ENCODE measurements around the gene DOCK9. TPM values are rescaled to one million over a fixed set of nuclear protein-coding genes. Genes with fewer than 3 reads are reported as not detected.
"Not testable (repeated sequence)": the region's sequence is repeated elsewhere in the genome, so short reads cannot be mapped to it uniquely, and the experiment has no call there.

Gene DOCK9
- total RNA-seq, 1 donor from 2014 or later = 339 TPM

DNA sequence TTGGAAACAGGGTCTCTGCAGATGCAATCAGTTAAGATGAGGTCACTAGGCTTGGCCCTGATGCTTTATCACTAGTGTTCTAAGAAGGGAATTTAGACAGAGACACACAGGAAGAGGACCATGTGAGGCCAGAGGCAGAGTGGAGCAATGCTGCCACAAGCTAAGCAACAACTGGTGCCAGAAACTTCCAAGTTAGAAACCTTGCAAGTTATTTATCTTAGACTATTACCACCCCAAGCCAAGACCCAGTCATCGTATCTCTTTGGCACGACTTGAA, 81.1 kb downstream of the DOCK9 start:
- peaks cover 39% of the 10 kb centered on the region for H3K4me1 Mint-ChIP-seq (ENCODE audit: unreplicated experiment)
- peak overlapping the region; percentile 8 for H3K27ac Mint-ChIP-seq (ENCODE audit: unreplicated experiment)
- DNase-seq (ENCODE audit: low spot score) = no peak
- peaks cover 7% of the 10 kb centered on the region for H3K27me3 Mint-ChIP-seq (ENCODE audit: unreplicated experiment)
- H3K9me3 Mint-ChIP-seq (ENCODE audit: unreplicated experiment) = no peaks in the 10 kb centered on the region
- TF ChIP-seq, protein P1, sequence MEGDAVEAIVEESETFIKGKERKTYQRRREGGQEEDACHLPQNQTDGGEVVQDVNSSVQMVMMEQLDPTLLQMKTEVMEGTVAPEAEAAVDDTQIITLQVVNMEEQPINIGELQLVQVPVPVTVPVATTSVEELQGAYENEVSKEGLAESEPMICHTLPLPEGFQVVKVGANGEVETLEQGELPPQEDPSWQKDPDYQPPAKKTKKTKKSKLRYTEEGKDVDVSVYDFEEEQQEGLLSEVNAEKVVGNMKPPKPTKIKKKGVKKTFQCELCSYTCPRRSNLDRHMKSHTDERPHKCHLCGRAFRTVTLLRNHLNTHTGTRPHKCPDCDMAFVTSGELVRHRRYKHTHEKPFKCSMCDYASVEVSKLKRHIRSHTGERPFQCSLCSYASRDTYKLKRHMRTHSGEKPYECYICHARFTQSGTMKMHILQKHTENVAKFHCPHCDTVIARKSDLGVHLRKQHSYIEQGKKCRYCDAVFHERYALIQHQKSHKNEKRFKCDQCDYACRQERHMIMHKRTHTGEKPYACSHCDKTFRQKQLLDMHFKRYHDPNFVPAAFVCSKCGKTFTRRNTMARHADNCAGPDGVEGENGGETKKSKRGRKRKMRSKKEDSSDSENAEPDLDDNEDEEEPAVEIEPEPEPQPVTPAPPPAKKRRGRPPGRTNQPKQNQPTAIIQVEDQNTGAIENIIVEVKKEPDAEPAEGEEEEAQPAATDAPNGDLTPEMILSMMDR (IDR thresholded peaks at IDR 0.05; ENCODE audit: unreplicated experiment) = no peak
- no peak overlapping the region for H3K4me3 Mint-ChIP-seq (ENCODE audit: unreplicated experiment)
- peaks cover 57% of the 10 kb centered on the region for H3K36me3 Mint-ChIP-seq (ENCODE audit: low read depth, unreplicated experiment)

DNA sequence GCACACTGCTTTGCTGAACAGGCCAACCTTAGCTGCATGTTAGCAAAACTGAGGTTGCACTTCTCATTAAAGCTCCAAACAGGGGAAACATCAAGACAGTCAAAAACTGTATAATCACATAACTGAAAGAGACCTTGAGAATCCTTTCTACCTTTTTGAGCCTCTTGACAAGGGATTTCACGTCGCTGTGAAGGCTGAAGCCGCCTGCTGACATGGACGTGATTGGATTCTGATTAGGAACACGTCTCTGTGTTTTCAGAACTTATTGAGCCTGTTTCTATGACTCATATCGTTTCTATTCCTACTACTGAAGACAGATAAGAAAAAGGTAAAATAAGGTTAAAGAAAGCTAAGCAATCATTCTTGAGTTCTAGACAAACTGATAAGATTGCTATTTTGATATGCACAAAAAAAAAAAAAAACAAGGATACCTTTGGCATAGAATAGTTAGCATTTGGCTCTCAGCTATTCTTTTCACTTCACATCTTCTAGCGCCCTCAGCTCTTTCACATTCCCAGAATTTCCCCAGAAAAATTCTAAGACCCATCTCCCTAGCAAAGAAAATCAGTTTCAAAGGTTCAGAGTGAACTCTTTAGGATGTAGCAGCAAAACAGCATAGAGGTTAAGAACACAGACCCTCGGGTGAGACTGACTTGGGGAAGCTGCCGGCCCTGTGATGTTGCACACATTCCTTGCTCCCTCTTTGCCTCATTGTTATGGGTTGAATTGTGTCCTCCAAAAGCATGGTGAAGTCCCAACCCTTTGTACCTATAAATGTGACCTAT, 81.6 kb downstream of the DOCK9 start:
- TF ChIP-seq, protein P1 (IDR thresholded peaks at IDR 0.05; ENCODE audit: unreplicated experiment) = no peak
- Mint-ChIP-seq H3K4me1 (ENCODE audit: unreplicated experiment) (peaks cover 45% of the 10 kb centered on the region), H3K27ac (ENCODE audit: unreplicated experiment) (peak overlapping the region; percentile 19), H3K4me3 (ENCODE audit: unreplicated experiment) (no peak overlapping the region), H3K27me3 (ENCODE audit: unreplicated experiment) (peaks cover 5% of the 10 kb centered on the region), H3K9me3 (ENCODE audit: unreplicated experiment) (no peaks in the 10 kb centered on the region), H3K36me3 (ENCODE audit: low read depth, unreplicated experiment) (peaks cover 53% of the 10 kb centered on the region)
- no peak for DNase-seq (ENCODE audit: low spot score)

DNA sequence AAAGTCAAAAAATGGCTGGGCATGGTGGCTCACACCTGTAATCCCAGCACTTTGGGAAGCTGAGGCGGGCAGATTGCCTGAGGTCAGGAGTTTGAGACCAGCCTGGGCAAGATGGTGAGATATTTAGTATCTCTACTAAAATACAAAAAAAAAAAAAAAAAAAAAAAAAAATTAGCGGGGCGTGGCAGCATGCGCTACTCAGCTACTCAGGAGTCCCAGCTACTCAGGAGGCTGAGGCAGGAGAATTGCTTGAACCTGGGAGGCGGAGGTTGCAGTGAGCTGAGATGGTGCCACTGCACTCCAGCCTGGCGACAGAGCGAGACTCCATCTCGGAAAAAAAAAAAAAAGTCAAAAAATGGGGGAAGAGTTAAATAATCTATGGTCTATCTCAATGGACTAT, 83.0 kb downstream of the DOCK9 start:
- DNase-seq (ENCODE audit: low spot score); H3K27me3 Mint-ChIP-seq (ENCODE audit: unreplicated experiment); H3K9me3 Mint-ChIP-seq (ENCODE audit: unreplicated experiment); H3K4me3 Mint-ChIP-seq (ENCODE audit: unreplicated experiment); H3K27ac Mint-ChIP-seq (ENCODE audit: unreplicated experiment): not testable (repeated sequence)
- Mint-ChIP-seq H3K4me1 (ENCODE audit: unreplicated experiment) (peaks cover 58% of the 10 kb centered on the region), H3K36me3 (ENCODE audit: low read depth, unreplicated experiment) (peaks cover 52% of the 10 kb centered on the region)

DNA sequence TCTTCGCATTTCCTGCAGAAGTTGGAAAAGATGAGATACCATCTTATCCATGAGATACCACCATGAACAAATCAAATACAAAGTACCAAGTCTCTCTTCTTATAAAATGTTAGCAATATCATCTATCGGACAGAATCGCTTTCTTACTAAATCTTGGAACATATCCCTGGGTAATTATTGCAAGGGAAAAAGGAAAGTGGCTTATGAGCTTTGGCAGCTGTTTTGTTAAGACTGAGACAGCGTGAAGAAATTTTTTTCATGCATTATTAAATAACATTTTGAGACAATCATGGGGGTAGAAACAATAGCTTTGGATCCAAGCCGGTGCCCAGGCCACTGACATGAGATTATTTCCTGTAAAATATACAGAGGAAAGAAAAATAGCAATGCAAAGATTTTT, 84.5 kb downstream of the DOCK9 start:
- no peak overlapping the region for H3K4me3 Mint-ChIP-seq (ENCODE audit: unreplicated experiment)
- H3K4me1 Mint-ChIP-seq (ENCODE audit: unreplicated experiment) = peaks cover 68% of the 10 kb centered on the region
- peak overlapping the region; percentile 68 for H3K27ac Mint-ChIP-seq (ENCODE audit: unreplicated experiment)
- no peak for DNase-seq (ENCODE audit: low spot score)
- TF ChIP-seq, protein P1 (IDR thresholded peaks at IDR 0.05; ENCODE audit: unreplicated experiment) = no peak
- peaks cover 4% of the 10 kb centered on the region for H3K27me3 Mint-ChIP-seq (ENCODE audit: unreplicated experiment)
- peaks cover 50% of the 10 kb centered on the region for H3K36me3 Mint-ChIP-seq (ENCODE audit: low read depth, unreplicated experiment)
- no peaks in the 10 kb centered on the region for H3K9me3 Mint-ChIP-seq (ENCODE audit: unreplicated experiment)

DNA sequence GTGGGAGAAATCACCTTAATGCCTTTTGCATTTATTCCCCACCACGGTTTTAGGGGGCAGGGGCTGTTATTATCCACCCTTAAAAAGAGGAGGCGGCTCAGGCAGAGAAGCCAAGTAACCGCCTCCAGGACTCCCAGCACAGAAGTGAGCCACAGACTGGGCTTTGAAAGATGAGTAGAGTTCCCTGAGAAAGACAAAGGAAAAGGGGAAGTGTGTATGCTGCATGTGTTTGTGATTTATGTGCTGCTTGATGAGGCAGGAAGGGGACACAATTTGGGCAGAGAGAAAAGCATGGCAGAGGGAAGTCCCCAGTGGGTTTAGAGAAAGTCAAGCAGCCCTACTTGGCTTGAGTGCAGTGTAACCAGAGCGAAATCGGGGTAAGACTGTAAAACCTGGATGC, 85.0 kb downstream of the DOCK9 start:
- peak overlapping the region; percentile 68 for H3K27ac Mint-ChIP-seq (ENCODE audit: unreplicated experiment)
- no peak for DNase-seq (ENCODE audit: low spot score)
- peaks cover 63% of the 10 kb centered on the region for H3K4me1 Mint-ChIP-seq (ENCODE audit: unreplicated experiment)
- H3K4me3 Mint-ChIP-seq (ENCODE audit: unreplicated experiment) = peak overlapping the region; percentile 21
- TF ChIP-seq, protein P1 (IDR thresholded peaks at IDR 0.05; ENCODE audit: unreplicated experiment) = no peak
- peaks cover 4% of the 10 kb centered on the region for H3K27me3 Mint-ChIP-seq (ENCODE audit: unreplicated experiment)
- H3K36me3 Mint-ChIP-seq (ENCODE audit: low read depth, unreplicated experiment) = peaks cover 51% of the 10 kb centered on the region
- no peaks in the 10 kb centered on the region for H3K9me3 Mint-ChIP-seq (ENCODE audit: unreplicated experiment)

Data from endothelial cell (in vitro differentiated cells).